GM12878 (cell line): Measurements from ENCODE around the gene HLA-B. TPM values are rescaled to one million over a fixed set of nuclear protein-coding genes. Genes with fewer than 3 reads are reported as not detected.

ENCODE experiments used
- CHD1 ChIP-seq: IDR thresholded peaks from 2 replicates; pipeline ENCODE4 v1.6.1; 2012; ENCODE audit warnings: low read depth, low read length, improper control_type of control experiment
- MEF2B ChIP-seq: fragments of 450-650 bp; IDR thresholded peaks from 2 replicates; pipeline ENCODE4 v1.6.1; 2018; ENCODE audit warnings: mild to moderate bottlenecking, moderate library complexity; ENCODE audit not compliant: partially characterized antibody, poor library complexity, severe bottlenecking
- POU2F2 ChIP-seq: IDR thresholded peaks from 3 replicates; pipeline ENCODE4 v1.6.1; 2011; ENCODE audit warnings: low read depth, mild to moderate bottlenecking, low read length, borderline replicate concordance
- RELB ChIP-seq: fragments of 450-650 bp; IDR thresholded peaks from 2 replicates; pipeline ENCODE4 v1.6.1; 2017; ENCODE audit warnings: low read depth, mild to moderate bottlenecking, moderate library complexity
- RUNX3 ChIP-seq: IDR thresholded peaks from 2 replicates; pipeline ENCODE4 v1.6.1; 2012; ENCODE audit warnings: low read length, inconsistent platforms
- ZBTB11 ChIP-seq: fragments of 450-650 bp; formaldehyde crosslinking; IDR thresholded peaks from 2 replicates; pipeline ENCODE4 v1.5.0; 2022; ENCODE audit warnings: mild to moderate bottlenecking, missing genetic modification characterization
- ZNF687 ChIP-seq: fragments of 450-650 bp; IDR thresholded peaks from 2 replicates; pipeline ENCODE4 v1.6.1; 2017; ENCODE audit warnings: mild to moderate bottlenecking, moderate library complexity
- ZSCAN29 ChIP-seq: fragments of 450-650 bp; IDR thresholded peaks from 2 replicates; pipeline ENCODE4 v1.6.1; 2017; ENCODE audit warnings: mild to moderate bottlenecking, moderate library complexity
- polyA plus RNA-seq, 11 experiments: library from polyadenylated mRNA; depleted of rRNA in 4 of 11; unstranded in 6 of 11; stranded (reverse) in 5 of 11; fragments of >200 nt; fragmentation: Nextera tagmentation in 4 of 11; fragmentation: Illumina TruSeq in 1 of 11; extraction: Ambion mirVana in 4 of 11; extraction: Trizol in 1 of 11; gene quantifications; 1 replicate in 1 of 11; 2 replicates in 10 of 11; pipeline versions ENCODE4 v1.2.1 to v1.2.3, GENCODE V29; 2011 to 2016; ENCODE audit warnings: inconsistent platforms in 2 of 11, missing spikeins in 2 of 11, low read depth in 1 of 11
- total RNA-seq, 4 experiments: library from RNA; depleted of rRNA in 3 of 4; stranded (reverse); fragments of >200 nt in 3 of 4; fragmentation: Illumina TruSeq in 1 of 4; extraction: Trizol in 1 of 4; gene quantifications; 2 replicates each; pipeline versions ENCODE4 v1.2.1 to v1.2.3, GENCODE V29; 2013 to 2021
- TF ChIP-seq, protein P1 (sequence below): fragments of 450-650 bp; IDR thresholded peaks from 2 replicates; pipeline ENCODE4 v1.6.1; 2017; ENCODE audit warnings: antibody characterized with exemption, mild to moderate bottlenecking, moderate library complexity
- TF ChIP-seq, protein P2 (sequence below): fragments of 450-650 bp; IDR thresholded peaks from 2 replicates; pipeline ENCODE4 v1.6.1; 2016; ENCODE audit warnings: mild to moderate bottlenecking, moderate library complexity, borderline replicate concordance

The HLA-B gene
- total and polyA plus RNA-seq, 10 of the 15 experiments (the other 5 are each of a cell fraction or from before 2014, with no cell fraction given) = 820 to 5,128 (median 3,370) TPM

DNA sequence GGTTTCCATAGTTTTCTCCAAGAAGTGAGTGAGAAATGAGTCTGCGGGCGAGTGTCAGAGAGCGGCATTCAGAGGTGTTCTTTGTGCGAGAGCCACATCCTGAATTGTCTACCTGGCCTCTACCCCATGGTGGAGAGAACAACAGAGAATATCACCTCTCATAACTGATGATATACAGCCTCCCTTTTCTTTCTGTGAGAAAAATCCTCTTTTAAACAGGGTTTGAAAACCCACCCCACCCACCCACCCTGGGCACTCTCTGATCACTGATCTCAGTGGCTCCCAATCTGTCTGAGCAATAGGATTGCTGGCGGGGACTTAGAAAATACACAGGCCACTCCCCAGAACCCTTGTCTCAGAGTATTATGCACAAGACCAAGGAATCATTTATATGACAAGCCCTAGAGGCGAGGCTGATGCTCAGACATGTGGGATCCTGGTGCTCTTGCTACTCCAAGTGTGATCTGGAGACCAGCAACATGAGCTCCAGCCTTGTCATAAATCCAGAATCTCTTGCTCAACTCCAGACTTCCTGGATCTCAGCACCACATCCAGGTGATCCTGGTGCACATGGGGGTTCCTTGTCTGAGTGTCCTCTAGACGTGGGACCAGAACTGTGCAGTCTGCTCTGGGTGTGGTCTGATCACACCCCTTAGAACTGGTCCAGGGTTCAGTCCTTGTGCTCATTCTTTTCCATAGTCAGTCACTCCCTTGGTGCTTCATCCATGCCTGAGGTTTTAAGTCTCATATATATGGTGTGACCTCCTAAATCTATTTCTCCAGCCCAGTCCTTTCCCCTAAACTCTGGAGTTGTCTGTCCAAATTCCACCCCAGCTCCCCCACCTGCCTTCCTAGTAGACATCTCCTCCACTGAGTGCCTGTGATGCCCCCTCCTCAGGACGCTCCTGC is 5.3 kb downstream of the HLA-B start (continued):
- TF ChIP-seq ZBTB11 (CRISPR knock-in tag) (no peak), MEF2B (no peak), ZSCAN29 (no peak), ZNF687 (no peak), POU2F2 (no peak; the same call in 2 of the 3 replicates), RELB (no peak), RUNX3 (no peak), CHD1 (no peak)
- TF ChIP-seq, protein P1, sequence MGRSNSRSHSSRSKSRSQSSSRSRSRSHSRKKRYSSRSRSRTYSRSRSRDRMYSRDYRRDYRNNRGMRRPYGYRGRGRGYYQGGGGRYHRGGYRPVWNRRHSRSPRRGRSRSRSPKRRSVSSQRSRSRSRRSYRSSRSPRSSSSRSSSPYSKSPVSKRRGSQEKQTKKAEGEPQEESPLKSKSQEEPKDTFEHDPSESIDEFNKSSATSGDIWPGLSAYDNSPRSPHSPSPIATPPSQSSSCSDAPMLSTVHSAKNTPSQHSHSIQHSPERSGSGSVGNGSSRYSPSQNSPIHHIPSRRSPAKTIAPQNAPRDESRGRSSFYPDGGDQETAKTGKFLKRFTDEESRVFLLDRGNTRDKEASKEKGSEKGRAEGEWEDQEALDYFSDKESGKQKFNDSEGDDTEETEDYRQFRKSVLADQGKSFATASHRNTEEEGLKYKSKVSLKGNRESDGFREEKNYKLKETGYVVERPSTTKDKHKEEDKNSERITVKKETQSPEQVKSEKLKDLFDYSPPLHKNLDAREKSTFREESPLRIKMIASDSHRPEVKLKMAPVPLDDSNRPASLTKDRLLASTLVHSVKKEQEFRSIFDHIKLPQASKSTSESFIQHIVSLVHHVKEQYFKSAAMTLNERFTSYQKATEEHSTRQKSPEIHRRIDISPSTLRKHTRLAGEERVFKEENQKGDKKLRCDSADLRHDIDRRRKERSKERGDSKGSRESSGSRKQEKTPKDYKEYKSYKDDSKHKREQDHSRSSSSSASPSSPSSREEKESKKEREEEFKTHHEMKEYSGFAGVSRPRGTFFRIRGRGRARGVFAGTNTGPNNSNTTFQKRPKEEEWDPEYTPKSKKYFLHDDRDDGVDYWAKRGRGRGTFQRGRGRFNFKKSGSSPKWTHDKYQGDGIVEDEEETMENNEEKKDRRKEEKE = no peak
- TF ChIP-seq, protein P2, sequence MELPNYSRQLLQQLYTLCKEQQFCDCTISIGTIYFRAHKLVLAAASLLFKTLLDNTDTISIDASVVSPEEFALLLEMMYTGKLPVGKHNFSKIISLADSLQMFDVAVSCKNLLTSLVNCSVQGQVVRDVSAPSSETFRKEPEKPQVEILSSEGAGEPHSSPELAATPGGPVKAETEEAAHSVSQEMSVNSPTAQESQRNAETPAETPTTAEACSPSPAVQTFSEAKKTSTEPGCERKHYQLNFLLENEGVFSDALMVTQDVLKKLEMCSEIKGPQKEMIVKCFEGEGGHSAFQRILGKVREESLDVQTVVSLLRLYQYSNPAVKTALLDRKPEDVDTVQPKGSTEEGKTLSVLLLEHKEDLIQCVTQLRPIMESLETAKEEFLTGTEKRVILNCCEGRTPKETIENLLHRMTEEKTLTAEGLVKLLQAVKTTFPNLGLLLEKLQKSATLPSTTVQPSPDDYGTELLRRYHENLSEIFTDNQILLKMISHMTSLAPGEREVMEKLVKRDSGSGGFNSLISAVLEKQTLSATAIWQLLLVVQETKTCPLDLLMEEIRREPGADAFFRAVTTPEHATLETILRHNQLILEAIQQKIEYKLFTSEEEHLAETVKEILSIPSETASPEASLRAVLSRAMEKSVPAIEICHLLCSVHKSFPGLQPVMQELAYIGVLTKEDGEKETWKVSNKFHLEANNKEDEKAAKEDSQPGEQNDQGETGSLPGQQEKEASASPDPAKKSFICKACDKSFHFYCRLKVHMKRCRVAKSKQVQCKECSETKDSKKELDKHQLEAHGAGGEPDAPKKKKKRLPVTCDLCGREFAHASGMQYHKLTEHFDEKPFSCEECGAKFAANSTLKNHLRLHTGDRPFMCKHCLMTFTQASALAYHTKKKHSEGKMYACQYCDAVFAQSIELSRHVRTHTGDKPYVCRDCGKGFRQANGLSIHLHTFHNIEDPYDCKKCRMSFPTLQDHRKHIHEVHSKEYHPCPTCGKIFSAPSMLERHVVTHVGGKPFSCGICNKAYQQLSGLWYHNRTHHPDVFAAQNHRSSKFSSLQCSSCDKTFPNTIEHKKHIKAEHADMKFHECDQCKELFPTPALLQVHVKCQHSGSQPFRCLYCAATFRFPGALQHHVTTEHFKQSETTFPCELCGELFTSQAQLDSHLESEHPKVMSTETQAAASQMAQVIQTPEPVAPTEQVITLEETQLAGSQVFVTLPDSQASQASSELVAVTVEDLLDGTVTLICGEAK = no peak
